Esophagus squamous epithelium (tissue), 4 donors: ENCODE measurements around the gene FAM3B. TPM values are rescaled to one million over a fixed set of nuclear protein-coding genes. Genes with fewer than 3 reads are reported as not detected.

Experiments
- total RNA-seq, 4 donors: library from RNA; depleted of rRNA; stranded (reverse); fragments of >200 nt; gene quantifications; one replicate each; pipeline ENCODE4 v1.1.0, GENCODE V29; 2016

Gene FAM3B
- total RNA-seq, 4 donors from 2014 or later, result 14.8 to 83.8 (median 38.6) TPM

Other genes starting within 250 kb of the FAM3B start
- 10 to 100 TPM; 32.8 to 51.5 (median 47.1) TPM for gene BACE2, start 148.6 kb upstream of the FAM3B start, total RNA-seq
- 10 to 100 TPM in 1 of 4 donors, 1 to 10 TPM in 3; 4.3 to 23.5 (median 8.5) TPM for gene MX2, start 45.2 kb downstream of the FAM3B start, total RNA-seq
- gene MX1, start 109.4 kb downstream of the FAM3B start, total RNA-seq, result 10 to 100 TPM; 29.7 to 90.2 (median 40.9) TPM
- 10 to 100 TPM; 12.2 to 50.5 (median 29.2) TPM for gene TMPRSS2, start 191.4 kb downstream of the FAM3B start, total RNA-seq